T1000 (cell line): Measurements from ENCODE around the gene GRAP2.

Source experiments
- DNase-seq: peaks from one replicate; lab custom pipeline; 2025; ENCODE audit warnings: mixed read lengths; lab: John Stamatoyannopoulos, UW

The GRAP2 gene

DNA sequence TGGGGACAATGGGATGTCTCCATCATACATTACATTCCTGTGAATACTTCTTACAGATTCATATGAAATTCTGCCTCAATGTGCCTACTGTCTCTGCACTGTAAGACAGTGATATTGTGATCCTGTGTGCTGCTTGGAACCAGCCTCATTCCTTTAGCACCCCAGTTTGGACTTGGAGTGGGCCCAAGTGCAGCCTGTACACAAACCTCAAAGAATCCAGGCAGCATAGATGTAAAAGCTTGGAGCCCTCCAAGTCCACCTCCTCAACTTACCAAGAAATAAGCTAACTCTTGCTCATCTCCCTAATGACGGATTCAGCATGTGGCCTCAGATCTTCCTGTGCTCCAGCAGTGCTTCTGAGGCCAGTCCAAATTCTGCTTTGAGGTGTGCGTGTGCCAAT lies 24.4 kb downstream of the GRAP2 start:
- no peak for DNase-seq

DNA sequence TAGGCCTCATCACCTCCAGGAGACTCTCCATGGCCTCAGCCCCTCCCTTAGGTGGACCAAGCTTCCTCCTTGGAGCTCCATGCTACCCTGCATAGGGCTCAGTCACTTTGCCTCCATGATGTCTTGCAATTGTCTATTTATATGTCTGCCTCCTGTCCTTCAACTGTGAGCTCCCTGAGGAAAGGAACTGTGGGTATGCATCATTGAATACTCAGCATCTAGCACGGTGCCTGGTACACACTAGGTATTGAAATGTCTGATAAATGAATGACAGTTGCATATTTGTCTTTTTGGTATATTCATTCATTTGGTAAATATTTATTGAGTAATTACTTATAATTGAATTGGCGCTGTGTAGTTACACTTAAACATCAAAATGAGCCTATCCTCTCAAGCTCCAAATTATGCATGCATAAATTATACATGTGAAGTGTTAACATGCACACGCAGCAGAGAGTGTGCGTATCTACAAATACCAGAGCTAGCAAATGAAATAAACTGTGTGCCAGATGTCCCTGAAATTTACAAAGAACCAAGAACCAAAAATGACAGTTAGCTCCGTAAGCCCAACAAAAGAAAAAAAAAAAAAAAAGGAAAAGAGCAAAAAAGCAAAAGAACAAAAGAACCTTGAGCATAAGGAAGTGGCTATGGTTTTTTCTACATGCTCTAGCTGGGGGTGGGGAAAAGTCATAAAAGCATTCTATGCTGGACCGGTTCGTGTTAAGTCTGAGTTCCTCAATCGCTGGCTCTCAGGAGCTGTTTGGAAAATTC lies 25.2 kb downstream of the GRAP2 start:
- no peak for DNase-seq

DNA sequence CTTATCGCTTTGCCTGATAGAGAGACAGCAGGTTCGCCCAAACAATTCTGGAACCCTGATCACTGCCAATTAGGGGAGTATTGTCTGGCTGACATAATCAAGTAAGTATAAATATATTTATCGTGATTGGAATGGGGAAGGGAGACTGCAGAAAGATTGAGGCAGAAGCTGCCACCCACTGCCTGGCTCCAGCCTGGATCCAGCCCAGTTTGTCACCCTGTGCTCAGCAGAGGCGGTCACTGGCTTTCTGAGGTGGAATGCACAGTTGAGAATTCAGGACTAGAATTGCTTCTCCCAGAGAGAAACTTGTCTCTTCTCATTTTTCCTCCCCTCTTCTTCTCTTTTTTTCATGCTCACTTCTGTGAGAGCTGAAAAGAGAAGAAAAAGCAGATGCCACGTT lies 25.9 kb downstream of the GRAP2 start:
- no peak for DNase-seq

DNA sequence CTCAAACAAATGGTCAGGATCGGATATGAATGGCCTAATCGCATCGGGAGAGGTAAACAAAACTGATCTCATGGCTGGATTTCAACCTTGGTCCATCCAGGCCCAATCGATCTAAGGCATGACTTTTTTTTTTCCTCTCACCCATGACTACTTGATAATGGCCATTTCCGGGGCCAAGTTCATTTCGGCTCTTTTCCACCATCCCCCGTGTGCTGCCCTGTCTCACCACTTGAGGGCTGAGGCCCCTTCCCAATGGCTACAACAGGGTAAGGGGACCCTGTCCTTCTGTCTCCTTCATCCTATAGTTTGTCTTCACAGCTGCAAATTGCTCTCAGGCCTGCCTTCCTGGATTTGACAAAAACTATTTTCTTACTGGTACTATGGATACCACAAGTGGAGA lies 26.7 kb downstream of the GRAP2 start:
- no peak for DNase-seq

DNA sequence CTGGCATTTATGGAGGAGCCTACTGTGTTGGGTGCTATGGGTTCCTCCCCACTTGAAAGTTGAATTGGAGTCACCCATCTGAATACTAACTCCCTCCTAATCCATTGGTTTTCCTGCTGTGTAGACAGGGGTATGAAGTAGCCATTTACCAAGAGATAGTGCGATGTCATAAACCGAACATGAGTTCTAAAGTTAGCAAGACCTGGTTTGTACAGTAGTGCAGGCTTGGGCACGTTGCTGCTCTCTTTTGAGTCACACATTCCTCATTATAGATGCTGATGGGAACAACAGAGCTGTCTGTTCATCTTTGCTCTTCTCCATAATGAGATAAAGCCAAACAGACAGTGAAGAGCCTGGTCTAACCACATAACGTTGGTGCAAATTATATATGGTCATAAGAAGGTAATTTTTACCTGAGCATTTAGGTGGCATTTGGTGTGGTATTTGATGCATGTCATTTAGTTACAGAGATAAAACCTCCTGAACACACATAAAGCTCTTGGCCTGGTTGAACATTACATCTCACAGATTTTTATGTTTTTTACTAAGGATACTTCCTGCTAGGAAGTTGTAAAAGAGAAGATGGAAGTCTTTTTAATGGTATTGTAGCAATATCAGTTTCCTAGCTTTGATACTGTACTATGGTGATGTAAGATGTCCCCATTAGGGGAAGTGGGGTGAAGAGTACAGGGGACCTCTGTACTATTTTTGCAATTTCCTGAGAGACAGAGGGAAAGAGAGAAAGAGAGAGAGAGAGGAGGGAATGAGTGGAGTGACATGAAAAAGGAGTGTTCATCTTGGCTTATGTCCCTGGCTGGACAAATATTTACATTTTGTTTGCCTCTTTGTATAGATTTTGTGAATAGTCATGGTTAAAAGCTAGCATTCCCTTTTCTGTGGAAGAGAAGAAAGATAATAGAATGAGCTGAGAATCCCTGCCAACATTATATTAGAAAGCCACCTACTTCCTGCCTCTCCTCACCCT lies 27.9 kb downstream of the GRAP2 start:
- no peak for DNase-seq

DNA sequence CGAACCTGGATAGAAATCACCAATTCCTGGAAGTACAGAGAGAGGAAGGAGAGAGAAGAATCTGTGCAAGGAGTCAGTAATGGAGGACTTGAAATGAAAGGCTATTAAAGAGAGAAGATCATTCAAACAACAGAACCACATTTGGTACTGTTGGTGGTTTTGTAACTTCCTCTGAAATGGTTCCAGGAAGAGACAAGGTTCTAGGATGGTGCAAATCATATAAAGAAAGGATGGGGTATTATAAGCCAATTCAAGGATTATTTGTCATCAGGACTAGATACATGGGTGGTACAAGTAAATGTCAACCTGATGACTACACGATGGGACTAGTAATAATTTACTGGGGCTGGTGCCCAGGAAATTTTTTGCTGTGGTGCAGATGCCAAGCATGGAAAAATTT lies 30.4 kb downstream of the GRAP2 start:
- no peak for DNase-seq

DNA sequence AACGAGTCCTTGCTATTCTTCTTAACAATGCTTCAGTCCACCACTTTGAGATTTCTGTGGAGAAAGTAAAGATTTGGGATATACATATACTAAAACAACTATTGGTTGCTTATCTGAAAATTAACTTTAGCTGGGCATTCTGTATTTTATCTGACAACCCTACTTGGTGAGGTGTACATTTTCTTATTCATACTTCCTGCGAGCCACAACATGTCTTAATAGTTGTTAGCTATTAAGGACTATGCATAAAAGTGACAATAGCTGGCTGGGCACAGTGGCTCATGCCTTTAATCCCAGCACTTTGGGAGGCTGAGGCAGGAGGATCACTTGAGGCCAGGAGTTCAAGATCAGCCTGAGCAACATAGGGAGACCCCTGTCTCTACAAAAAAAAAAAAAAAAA lies 31.3 kb downstream of the GRAP2 start:
- DNase-seq: no peak

DNA sequence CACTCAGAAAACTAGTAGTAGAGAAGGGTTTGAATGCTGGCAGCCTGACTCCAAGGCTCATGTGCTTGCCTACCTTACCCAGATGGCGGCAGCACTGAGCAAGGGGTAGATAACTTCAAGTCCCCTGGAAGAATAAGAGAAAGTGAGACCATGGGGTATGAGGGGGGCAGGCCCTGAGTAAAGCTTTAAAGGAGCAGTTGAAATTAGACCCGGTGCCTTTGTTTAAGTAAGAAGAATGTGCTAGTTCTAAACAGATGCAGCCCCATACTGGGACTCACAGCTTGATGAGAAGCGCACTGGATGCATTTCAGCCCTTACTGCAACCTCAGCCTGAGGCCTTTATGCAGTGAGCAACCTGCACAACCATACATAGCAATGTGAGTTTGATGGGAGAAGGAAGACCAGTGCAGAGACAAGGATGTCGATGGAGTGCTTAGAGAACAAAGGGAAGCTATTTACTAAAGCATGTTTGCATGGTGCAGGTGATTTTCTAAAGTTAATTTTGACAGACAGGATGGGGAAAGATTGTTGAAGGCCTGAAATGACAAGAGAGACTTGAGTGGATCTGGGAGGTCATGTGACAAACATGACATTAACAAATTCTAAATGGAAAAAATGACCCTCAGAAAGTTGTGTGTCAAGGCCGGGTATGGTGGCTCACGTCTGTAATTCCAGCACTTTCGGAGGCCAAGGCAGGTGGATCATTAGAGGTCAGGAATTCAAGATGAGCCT lies 32.2 kb downstream of the GRAP2 start:
- no peak for DNase-seq

DNA sequence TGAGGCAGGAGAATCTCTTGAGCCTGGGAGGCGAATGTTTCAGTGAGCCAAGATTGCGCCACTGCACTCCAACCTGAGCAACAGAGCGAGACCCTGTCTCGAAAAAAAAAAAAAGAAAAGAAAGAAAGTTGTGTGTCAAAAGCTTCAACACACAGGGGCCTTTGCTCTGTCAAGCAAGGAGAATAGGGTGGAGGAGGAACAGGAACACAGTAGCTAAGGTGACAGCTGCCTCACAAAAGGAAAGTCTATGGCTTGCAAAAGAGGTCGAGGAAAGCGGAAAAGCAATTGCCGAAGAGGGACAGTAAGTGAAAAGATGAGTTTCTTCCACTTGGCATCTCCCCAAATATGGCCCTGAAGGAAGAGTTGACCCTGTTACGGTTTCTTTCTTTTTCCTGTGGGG lies 32.9 kb downstream of the GRAP2 start:
- no peak for DNase-seq

DNA sequence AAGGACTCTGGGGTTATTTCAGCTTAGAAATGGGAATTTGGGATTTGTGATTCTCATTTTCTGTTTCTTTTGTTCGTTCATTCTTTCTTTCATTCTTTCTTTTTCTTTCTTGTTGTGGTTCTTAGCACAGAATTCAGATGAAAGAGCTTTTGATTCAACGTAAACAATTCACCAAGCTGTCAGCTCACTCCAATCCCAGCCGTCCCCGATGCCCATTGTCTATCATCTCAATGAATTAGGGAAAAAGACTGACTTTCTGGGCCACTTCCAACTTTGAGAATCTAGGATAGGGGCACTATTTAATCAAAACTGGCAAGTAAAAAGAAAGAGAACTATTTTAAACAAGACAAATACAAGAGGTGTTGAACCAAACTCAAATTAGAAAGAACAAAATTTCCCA lies 34.2 kb downstream of the GRAP2 start:
- DNase-seq: no peak

DNA sequence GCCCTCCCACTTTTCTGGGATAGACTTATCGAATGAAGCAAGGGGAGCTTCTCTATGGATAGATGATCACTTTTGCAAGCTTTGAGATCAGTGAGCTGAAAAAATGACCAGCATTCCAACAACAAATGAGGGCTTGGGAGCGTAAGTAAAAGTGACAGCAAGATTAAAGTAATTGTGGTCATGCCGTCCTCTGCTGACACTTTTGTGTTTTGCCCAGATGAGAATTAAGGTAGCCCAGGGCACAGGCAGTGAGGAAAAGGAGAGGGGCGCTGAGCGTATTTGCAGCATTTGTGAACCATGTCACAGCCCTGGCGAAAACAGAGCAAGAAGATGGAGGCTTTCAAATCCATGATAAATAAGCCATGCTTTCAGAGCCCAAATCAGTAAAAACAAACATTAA lies 34.7 kb downstream of the GRAP2 start:
- DNase-seq: no peak

DNA sequence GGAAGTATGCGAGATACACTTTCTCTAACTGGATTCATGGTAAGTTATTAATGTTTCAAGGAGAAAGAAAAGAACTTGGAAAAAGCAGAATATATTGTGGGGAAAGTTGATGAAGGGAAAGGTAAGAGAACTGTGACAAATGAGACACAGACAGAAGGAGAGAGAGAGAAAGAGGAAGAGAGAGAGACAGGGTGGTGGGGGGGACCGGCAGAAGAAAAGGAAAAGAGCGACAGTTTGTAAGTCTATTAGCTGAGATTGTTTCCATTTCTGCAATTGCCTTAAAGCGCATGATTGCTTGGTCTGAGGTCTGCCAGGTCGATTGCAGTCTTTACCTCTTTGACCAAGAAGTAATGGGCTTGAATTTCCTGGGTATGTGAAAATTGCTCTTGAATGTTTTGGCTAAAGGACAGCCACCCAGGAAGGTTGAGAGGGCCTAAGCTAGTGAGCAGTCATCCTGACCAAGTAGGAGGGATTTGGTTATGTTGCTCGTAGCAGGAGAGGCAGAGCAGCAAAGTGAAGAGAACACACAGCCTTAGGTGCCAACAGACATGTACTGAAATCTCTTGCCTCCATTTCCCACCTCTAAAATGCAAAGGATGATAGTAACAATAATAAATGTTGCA lies 35.8 kb downstream of the GRAP2 start:
- DNase-seq: no peak

DNA sequence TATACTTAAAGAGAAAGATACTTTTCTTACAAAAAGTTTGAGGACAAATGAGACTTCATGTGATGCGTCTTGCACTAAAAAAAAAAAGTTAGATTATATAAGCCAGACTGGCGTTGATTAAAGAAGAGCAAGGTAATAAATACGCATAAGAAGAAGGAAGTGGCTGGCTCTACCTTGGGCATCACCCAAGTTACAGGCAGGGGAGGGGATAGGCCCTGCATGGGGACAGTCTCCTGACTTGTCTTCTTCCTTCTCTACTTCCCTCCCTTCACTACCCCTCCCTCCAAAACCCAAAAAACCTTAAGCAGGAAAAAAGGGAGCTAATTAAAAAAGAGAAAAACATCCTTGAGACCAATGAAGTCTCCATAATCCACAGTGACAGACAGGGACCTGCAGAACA lies 37.0 kb downstream of the GRAP2 start:
- no peak for DNase-seq

DNA sequence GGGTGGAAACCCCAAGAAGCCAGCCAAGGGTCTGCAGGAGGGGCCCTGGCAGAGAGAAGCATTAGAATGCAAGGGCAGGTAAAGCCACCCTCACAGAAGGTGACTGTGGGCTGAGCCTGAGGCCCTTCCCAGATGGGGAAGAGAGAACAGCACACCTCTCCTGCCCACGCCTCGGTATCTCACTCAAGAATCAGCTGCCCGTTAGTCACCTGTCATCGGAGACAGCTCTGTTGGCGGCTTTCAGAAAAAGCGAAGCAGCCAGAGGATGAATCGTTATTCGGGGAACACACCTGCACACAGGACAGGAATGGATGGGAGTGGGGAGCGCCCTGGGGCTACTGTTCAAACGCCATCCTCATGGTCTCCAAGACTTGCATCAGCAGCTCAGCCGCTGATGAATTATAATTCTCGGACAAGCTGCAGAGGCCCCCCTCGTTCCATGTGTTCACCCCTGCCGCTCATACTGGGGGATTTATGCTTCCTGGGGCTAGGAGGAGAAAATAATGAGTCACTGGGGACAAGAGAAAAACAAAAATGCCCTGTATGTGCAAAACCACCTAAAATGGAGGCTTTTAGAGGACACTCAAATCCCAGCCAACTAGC lies 37.7 kb downstream of the GRAP2 start:
- DNase-seq: no peak

DNA sequence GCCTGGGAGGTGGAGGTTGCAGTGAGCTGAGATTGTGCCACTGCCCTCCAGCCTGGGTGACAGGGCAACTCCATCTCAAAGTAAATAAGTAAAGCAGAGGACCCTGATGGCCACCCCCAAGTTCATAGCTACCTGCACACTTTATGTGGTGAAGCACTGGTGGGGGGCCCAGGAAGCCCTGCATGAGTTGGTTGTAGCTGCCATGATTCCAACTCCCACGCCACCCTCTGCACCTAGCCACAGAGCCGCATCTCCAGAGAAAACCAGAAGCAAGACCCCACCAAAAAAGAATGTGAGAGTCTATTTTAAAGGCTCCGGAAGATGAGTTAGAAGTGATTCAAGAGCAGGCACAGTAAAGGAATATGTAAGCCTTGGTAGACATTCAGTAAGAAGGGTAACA lies 38.9 kb downstream of the GRAP2 start:
- DNase-seq: no peak

DNA sequence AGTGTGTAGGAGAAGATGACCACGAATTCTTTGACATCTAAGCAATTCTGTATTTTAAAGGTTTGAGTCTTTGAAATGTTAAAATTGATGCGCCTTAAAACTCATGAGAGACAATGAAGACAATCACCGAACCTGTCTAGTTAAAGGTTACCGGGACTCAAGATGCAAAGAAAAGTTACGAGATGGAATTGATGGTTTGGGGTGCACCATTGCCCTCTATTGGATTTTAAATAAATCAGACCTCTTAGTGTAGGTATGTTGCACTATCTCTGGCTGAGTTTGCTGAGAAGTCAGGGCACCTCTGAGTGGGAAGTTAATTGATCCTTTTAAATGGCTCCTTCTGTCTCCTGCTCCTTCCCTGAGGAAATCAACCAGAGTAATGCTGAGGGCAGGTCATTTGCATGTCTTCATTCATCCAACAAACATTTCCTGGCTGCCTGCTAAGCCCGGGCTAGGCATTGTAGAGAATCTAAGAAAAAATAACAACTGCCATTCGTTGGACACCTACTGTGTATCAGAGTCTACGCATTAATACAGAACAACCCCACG lies 39.9 kb downstream of the GRAP2 start:
- DNase-seq: no peak

DNA sequence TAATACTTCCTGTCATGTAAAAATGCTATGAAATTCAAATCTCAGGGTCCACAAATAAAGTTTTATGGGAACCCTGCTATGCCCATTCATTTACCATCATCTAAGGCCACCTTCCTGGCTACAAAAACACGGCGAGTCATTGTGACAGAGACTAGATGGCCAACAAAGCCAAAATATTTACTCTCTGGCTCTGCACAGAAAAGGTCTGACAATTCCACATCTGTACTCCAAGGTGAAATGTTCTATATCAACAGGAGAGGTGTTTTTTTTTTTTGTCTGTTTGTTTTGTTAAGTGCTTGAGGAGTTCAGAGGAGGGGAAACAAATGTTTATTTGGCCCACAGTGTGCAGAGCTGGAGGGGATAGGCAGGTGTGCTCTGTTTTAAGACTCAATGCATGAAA lies 40.7 kb downstream of the GRAP2 start:
- no peak for DNase-seq

DNA sequence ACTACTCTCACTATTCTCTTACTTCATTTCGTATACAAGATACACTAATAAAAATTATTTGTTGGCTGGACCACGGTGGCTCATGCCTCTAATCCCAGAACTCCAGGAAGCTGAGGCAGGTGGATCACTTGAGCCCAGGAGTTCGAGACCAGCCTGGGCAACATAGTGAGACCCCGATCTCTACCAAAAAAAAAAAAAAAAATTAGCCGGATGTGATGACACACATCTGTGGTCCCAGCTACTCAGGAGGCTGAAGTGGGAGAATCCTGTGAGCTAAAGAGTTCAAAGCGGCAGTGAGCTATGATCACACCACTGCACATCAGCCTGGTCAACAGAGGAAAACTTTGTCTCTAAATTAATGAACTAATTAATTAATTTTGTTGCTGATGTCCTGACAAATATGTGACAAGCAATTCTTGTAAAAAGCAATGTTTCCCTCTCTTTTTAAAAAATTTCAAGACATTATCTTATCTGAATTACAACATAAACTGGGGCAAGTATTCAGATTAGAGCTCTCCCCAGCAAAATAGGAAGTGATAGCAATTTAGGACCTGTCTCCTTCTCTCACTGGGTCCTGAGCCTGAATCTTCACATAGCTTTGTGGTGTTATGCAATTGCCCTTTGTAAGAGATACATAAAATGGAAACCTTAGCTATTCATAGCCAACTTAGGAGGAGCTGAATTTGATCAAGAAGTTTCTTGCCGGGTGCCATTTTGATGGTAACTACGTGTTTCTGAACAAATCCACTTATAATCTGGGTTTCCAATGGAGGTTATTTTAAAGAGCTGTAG lies 41.8 kb downstream of the GRAP2 start:
- DNase-seq: no peak

DNA sequence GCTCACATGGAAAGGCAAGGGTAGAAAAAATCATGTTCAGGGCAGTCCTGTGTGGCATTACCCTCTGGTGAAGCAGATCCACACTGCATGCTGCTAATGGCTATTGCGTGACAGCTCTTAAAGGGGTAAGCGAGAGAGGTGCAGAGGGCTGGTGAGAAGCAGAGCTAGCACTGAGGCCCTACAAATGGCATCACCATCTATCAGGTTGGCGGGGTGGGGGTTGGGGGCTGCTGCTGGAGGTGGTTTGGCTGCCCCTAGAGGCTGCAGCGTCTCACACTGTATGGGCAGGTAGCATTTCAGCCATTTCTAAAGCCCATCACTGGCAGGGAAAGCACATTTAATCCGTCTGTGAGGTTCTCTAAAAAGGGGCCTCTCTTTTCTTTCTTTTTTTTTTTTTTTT lies 42.5 kb downstream of the GRAP2 start:
- no peak for DNase-seq
